Smooth muscle cell of the brain vasculature (primary cell): ENCODE results near the gene ARID3A.
"Not testable (repeated sequence)": the region's sequence is repeated elsewhere in the genome, so short reads cannot be mapped to it uniquely, and the experiment has no call there.

ENCODE experiments used
- DNase-seq: peaks from one replicate; pipeline ENCODE4 v3.0.0-alpha.2; 2012; ENCODE audit warnings: low read depth, low spot score

The ARID3A gene

DNA sequence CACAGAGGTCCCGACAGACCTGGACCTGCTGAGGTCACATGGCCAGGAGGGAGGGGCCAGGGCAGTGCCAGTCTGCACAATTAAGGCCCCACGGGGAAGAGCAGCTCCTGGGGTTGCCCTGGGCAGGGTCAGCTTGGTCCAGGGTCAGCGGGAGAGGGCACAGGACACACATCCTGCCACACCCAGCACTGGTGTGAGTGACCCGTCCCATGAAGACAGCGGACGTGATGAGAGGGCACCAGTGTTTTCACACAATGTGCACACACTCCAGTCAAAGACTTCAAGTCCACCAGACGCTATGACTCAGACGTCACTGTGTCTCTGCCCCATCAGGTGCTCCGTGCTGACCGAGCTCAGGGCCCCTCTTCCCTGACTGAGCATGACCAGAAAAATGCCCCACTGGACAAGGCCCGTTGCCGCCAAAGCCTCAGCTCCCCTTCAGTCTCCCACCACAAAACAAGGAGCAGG lies 90.8 kb downstream of the ARID3A start:
- no peak for DNase-seq

DNA sequence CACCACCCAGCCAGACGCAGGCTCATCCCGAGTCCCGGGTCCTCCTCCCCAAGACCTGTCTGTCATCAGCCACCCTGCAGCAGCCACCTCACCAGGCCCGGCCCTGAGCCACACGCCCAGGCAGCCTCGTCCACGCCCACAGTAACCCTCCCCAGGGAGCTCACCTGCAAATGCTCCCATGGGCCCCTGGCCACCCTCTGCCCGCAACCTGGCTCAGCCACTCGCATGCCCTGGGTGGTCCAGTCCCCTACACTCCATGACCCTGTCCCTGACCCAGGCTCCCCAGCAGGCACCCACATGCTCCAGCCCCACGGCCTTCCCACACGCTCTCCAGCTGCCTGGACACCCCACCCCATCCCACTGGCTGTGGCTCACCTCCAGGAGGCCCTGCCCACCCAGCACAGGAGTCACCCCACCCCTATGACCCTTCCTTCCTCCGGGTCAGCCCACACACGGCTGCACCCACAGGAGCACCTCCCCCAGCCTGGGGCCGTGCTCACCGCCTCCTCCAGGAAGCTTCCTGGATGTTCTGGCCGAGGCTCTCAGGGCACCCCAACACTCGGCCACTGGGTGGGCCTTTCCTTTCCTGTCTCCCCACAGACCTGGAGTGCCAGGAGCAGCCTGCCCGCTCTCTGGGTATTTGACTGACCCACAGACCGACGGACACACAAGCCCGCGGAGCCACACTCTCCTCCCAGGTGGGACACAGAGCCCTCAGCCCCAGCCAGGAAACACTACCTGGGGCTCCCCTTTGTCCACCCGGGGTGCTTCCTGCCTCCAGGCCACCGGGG lies 91.5 kb downstream of the ARID3A start:
- no peak for DNase-seq

- DNase-seq, result no peak
Observed at GRCh38 chr19:1017906-1018305, 92.1 kb downstream of the ARID3A start.

DNA sequence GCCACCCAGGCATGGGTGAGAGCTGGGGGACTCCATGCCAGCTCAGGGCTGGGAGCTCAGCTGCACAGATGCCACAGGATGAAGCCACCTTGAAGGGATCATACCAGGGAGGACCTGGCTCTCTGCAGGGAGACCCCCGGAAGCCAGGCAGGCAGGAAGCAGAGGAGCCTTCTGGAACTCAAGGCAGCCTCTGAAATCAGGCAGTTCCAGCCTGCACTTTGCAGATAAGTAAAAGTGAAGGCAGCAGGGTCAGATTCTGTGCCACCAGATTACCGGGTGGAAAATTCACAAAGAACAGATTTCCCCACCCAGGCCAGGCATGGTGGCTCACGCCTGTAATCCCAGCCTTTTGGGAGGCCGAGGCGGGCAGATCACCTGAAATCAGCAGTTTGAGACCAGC lies 92.6 kb downstream of the ARID3A start:
- DNase-seq, result no peak

- no peak for DNase-seq
Observed at GRCh38 chr19:1018932-1019615, 93.2 kb downstream of the ARID3A start.

GRCh38 chr19:1019616-1019961 lies 93.8 kb downstream of the ARID3A start:
- no peak for DNase-seq

- no peak for DNase-seq
Observed at GRCh38 chr19:1019980-1020867, 94.4 kb downstream of the ARID3A start.

DNA sequence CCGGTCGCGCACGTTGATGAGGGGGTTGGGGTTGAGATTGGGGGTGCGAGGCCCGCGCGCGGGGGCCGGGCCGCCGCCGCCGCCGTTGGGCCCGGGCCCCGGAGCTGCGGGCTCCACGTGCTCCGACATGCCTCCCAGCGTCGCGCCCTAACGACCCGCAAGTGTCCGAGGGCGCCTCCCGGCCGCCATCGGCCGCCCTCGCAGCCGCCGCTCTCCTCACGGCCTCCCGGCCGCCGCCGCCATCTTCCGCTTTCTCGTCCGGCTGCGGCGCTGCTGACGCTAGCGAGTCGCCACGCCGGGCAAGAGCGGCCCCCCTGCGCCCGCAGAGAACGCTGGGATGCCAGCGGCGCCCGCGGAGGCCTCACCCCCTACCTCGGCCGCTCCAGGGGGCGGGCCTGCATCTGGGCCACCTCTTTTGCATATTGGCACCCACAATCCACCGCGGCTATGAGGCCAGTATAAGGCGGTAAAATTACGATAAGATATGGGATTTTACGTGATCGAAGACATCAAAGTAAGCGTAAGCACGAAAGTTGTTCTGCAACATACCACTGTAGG lies 95.1 kb downstream of the ARID3A start, which contains the start of gene TMEM259:
TSS of gene TMEM259 (minus strand) at position 256 of the 558 bp plus-strand sequence. CDS start at position 129, 127 bp downstream.
- DNase-seq, result peak; percentile 91

- not testable (repeated sequence) for DNase-seq
Observed at GRCh38 chr19:1023883-1024188, 98.0 kb downstream of the ARID3A start.

DNA sequence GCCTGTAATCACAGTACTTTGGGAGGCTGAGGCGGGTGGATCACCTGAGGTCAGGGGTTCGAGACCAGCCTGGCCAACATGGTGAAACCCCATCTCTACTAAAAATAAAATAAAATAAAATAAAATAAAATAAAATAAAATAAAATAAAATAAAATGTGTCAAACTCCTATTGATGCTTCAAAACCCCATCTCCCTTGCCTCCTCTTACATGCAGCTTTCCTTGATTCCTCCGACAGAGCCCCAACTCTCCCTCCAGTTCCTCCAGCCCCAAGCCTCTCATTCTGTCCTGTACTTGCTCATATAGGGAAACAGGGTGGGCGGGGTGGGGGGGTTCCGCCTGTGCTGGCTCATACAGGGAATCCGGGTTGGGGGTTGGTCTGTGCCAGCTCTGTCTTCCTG lies 99.2 kb downstream of the ARID3A start:
- DNase-seq, result not testable (repeated sequence)
